Measurements from ENCODE around the gene RASL10B.

- TF ChIP-seq CTCF (optimal IDR thresholded peaks at IDR 0.05 in 1 of 3, IDR thresholded peaks at IDR 0.05 in 1 of 3, conservative IDR thresholded peaks at IDR 0.05 in 1 of 3; ENCODE audit: extremely low read depth in 1 of 3, insufficient read depth in 2 of 3, low read length in 3 of 3) (no peak), EZH2 (IDR thresholded peaks at IDR 0.05; ENCODE audit: low read length) (no peak)
Measured at GRCh38 chr17:35717475-35717874, 14.0 kb upstream of the RASL10B start.

Measured in keratinocyte (primary cell).